Right lobe of liver (tissue), 4 donors: Measurements from ENCODE around the gene GNB5.

Experiments used
- POLR2A ChIP-seq: fragments of 450-650 bp; IDR thresholded peaks from one replicate; pipeline ENCODE4 v1.6.1; 2017; ENCODE audit warnings: antibody characterized with exemption, mild to moderate bottlenecking
- TF ChIP-seq, protein P1 (sequence below), 4 donors: fragments of 200-600 bp in 3 of 4; fragments of 450-650 bp in 1 of 4; IDR thresholded peaks; one replicate each; pipeline versions ENCODE4 v1.5.1 to v1.8.0; 2016 to 2022; ENCODE audit warnings: antibody characterized with exemption in 4 of 4, mild to moderate bottlenecking in 2 of 4
- donor health status: DM: no; HTN: no; CAD: no.
- donor health status: DM: no; HTN: no; CAD: no.
- donor health status: DM: no; HTN: yes; CAD: no.

DNA sequence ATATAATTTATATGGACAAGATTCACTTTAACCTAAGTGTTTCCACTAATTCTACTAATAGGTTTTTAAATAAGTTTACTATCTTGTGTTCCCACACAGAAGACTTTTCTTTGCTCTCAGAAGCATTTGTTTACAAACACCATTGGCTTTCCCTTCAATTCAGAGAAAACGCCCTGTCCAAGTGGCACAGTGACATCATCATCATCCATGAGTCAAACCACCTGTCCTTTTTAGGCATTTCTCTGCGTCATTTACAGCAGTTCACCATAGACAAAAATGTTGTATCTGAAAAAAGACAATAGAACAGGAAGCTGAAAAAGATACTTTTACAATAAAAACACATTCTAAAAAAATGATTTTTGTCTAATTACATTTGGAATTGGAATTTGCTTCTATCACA lies 69.3 kb downstream of the GNB5 start:
- TF ChIP-seq, protein P1, sequence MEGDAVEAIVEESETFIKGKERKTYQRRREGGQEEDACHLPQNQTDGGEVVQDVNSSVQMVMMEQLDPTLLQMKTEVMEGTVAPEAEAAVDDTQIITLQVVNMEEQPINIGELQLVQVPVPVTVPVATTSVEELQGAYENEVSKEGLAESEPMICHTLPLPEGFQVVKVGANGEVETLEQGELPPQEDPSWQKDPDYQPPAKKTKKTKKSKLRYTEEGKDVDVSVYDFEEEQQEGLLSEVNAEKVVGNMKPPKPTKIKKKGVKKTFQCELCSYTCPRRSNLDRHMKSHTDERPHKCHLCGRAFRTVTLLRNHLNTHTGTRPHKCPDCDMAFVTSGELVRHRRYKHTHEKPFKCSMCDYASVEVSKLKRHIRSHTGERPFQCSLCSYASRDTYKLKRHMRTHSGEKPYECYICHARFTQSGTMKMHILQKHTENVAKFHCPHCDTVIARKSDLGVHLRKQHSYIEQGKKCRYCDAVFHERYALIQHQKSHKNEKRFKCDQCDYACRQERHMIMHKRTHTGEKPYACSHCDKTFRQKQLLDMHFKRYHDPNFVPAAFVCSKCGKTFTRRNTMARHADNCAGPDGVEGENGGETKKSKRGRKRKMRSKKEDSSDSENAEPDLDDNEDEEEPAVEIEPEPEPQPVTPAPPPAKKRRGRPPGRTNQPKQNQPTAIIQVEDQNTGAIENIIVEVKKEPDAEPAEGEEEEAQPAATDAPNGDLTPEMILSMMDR (IDR thresholded peaks at IDR 0.05), result no peak
- no peak for TF ChIP-seq POLR2A
